Colon (tissue), 2 donors: ENCODE results near the gene LRRC8A.
"Not testable (repeated sequence)": the region's sequence is repeated elsewhere in the genome, so short reads cannot be mapped to it uniquely, and the experiment has no call there.

Experiments used
- FAIRE-seq: peaks from 2 replicates; lab custom pipeline; 2012; peaks lifted over from hg19 to GRCh38; lab: Jason Lieb, UNC
- donor health status: control.
- donor health status: control.

Gene LRRC8A

DNA sequence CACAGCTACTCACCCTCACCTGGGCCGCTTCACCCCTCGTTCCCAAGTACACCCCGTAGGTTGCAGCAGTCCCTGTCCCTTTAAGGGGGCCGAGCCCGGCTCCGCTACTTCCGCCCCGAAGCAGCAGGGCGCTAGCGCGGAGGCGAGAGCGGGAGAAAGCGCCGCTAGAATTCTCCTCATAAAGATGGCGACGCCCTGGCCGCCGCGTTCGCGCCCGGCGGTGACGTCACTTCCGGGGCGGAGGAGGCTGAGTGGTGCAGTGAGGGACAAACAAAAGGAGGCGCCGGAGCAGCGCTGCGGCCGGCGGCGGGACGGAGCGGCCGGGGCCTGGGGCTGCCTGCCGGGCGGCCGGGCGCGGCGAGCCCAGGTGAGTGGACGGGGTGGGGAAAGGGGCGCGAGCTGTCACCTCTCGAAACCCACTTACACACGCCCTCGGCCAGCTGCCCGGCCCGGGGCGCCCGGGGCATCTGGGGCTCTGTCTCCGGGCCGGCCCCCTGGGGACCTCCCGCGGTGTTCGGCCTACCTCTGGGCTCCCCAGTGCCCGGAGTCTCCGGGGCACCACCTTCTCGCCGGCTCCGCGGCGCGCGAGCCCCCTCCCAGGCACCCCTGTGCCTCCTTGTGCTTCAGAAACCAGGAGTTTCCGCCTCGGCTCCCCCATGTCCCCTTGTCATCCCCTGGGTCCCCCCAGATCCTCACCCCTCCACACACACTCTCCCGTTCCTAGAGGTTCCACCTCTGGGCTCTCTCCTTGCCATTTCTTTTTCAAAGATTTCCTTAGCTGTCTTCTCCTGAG, at the start of gene LRRC8A, which contains the start of gene KYAT1:
TSS of gene LRRC8A (plus strand) at position 250 of the 793 bp plus-strand sequence. CDS start 25,032 bp downstream, outside the sequence.
TSS of gene KYAT1 (minus strand) at position 67 of the 793 bp plus-strand sequence. CDS start 36,545 bp downstream, outside the sequence.
- no peak for FAIRE-seq

DNA sequence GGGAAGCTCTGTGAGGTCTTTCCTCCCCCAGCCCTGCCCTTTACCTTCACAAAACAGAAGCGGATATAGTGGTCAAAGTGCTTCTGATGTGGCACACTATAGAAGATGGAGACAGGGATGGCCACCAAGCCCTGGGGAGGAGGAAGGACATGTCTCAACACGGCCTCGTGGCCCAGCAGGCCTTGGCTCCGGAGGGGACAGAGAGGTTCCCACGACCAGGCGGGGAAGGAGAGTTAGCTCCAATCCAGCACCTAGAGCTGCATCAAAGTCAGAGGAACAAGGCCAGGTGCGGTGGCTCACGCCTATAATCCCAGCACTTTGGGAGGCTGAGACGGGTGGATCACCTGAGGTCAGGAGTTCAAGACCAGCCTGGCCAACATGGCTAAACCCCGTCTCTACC, 48.2 kb upstream of the LRRC8A start:
- FAIRE-seq, result no peak

DNA sequence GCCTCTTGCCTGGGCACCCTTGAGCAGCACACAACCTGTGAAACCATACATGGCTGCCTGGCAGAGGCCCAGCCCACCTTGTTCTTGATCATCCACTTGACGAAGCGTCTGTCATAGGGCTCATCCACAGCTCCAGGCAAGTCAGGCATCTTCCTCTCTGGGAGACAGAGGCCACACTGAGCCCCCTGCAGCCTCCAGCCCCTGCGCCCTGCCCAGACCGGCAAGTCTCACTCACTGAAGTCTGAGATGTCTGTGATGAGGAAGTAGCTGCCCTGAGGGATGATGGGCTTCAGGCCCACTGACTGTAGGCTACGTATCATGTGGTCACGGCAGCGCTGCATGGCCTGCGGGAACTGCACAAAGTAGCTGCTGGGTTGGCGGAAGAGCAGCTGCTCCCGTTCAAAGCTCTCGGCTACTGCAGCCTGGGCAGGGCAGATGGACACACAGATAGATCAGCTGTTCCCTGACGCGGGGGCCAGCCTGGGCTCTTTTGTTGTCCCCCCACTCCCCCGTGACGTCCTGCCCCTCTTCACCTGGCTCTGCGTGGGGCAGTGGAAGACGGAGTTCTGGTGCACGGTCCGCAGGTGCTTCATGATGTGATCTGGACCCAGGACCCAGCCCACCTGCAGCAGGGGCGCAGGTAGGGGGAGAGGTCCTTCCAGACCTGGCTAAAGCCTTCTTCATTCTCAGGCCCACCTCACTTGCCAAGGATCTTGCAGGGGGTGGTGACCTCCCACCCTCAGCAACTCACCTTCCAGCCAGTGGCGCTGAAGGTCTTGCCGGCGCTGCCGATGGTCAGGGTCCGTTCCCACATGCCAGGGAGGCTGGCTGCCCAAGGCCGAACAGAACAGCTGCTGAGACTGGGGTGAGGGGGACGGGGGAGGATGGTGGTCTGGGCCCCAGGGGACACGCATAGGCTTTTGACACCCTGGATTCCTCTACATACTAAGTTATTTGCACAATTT, 46.4 kb upstream of the LRRC8A start:
- no peak for FAIRE-seq

DNA sequence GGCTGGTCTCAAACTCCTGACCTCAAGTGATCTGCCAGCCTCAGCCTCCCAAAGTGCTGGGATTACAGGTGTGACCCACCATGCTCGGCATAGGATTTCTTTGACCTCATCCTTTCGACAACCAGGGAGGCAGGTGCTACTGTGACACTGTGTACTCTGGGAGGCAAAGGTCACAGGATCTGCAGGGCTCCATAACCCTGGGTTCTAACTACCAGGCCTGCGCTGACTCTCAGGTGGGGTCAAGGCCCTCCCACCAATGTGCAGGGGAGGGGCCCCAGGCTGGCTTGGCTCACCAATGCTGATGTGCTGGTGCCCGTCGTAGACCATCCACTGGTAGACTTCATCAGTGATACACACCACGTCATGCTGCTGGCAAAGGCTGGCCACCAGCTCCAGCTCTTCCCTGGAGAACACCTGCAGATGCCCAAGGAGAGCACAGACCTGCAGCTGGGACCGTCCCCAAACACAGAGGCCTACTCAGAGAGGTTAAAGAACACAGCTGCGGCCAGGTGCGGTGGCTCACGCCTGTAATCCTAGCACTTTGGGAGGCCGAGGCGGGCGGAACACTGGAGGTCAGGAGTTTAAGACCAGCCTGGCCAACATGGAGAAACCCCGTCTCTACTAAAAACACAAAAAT, 45.3 kb upstream of the LRRC8A start:
- FAIRE-seq, result no peak

DNA sequence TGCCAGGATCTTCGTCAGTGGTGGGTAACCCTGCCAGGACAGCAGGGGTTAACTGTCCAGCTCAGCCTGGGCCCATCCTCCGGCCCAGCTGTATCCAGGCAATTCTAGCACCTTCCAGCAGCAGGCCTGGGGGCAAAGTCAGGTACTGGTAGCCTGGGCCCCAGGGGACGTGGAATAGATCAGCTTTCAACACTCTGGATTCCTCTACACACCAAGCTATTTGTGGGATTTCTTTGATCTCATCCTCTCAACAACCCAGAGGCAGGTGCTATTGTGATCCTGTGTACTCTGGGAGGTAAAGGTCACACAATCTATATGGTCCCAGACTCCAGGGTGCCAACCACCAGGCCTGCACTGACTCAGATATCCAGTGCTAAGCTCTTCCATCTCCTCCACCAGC, 43.6 kb upstream of the LRRC8A start:
- no peak for FAIRE-seq

DNA sequence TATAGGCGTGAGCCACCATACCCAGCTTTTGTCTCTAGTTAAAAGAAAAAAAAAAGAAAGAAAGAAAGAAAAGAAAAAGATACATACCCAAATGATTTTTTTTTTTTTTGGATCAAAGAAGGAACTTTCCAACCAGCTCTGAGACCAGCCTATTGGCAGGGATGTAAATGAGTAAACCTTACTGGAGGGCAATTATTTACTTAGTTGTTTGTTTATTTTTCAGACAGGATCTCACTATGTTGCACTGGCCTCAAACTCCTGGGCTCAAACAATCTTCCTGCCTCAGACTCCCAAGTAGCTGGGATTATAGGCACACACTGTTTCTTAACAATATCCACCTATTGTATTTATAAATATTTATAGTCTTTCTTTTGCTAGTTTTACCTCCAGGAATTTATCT, 41.4 kb upstream of the LRRC8A start:
- no peak for FAIRE-seq

DNA sequence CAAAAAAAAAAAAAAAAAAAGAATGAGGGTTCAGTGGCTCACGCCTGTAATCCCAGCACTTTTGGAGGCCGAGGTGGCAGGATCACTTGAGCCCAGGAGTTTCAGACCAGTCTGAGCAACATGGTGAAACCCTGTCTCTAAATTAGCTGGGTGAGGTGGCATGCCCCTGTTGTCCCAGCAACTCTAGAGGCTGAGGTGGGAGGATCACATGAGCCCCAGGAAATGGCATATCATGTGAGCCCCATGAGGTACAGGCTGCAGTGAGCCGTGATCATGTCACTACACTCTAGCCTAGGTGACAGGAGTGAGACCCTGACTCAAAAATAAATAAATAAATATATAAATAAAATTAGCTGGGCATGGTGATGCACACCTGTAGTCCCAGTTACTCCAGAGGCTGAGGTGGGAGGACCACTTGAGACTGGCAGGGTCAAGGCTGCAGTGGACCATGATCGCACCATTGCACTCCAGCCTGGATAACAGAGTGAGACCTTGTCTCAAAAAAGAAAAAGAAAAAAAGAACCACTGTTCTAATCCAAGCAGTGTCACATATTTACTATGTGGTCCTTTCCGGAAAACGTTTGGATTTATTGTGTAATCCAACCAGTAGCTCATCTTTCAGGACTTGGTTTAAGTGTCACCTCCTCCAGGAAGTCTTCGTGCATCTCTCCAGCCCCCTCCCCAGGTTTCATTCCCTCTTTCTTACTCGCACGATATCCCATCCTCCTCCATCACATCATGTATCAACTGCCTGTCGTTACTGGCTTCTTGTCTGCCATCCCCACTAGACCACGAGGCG, 40.0 kb upstream of the LRRC8A start:
- FAIRE-seq, result no peak

DNA sequence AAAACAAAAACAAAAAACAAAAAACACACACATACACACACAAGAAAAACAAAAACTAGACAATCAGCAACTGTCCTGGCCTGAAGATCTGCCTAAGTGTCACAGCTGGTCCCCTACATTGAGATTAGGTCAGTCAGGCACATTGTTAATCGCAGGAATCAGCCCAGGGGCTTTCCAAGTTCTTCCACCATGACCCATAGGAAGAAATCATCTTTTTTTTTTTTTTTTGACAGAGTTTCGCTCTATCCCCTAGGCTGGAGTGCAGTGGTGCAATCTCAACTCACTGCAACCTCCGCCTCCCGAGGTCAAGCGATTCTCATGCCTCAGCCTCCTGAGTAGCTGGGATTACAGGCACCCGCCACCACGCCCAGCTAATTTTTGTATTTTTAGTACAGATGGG, 38.8 kb upstream of the LRRC8A start:
- FAIRE-seq, result not testable (repeated sequence)

DNA sequence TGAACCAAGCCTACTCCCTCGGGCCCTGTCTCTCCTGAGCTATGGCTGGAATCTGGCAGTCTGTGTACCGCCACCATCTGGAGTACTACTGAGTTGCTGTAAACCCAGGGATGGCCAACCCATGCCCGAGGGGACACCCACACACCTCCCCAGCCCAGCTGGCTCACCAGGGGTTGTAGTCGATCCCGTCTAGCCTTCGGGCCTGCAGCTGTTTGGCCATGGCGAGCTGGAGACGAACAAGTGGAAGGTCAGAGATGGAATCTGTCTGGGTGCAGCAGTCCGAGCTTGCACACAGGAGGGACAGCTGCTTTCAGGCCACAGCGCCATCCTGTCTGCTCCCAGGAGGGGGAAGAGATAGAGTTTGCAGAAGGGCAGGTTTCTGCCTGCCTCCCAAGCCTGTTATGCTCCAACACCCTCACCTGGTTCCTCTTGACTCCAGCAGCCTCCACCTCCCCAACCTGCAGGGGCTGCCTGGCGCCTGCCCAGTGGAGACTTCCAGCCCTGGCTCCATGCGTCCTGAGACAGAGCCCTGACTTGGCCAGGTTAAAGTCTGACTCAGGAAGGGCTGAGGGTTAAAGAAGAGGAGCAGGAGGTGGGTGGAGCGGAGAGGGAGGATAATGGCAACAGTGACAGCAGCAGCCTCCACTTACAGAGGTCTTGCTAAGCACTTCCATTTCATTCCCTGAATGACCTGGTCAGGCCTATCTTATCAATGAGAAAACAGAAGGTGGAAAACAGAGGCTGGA, 36.6 kb upstream of the LRRC8A start:
- FAIRE-seq, result no peak

DNA sequence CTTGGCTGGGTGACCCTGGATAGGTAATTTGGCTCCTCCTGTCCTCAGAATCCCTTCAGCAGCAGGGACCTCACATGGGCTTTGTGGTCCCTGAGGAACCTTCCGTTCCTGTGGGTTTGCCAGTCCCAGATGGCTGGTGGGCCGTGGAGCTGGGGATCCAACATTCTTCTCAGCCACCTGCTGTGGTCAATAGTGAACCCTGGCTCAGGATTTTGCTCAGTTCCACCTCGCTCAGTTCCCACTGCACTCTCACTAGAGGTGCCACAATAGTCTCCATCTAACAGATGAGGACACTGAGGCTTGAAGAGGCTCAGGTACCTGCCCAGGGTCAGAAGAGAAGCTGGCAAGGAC, 35.3 kb upstream of the LRRC8A start:
- FAIRE-seq, result no peak

DNA sequence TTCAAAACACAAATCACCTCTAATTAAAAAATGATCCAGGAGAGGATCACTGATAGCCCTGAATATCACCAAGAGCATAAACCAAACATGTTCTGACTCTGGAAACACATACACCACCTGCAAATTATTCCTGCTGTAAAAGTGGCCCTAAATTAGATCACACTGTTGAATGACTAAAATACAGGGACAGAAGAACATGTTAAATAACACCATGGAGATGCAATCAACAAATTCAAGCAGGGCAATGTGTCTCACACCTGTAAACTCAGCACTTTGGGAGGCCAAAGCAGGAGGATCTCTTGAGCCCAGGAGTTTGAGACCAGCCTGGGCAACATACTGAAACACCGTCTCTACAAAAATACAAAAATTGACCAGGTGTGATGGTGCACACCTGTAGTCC, 34.1 kb upstream of the LRRC8A start:
- no peak for FAIRE-seq

DNA sequence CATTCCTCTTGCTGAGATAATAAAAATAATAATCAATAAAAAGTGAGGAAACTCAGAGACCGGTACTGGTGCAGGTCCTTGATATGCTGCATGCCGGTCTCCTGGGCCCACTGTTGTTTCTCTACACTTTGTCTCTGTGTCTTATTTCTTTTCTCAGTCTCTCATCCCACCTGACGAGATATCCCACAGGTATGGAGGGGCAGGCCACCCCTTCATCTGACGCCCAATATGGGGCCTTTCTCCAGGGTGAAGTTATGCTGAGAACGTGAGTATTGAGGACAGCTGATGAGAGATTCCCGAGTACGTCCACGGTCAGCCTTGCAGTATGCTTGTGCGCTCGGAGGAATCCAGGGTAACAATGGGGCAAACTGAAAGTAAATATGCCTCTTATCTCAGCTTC, 30.9 kb upstream of the LRRC8A start:
- not testable (repeated sequence) for FAIRE-seq

DNA sequence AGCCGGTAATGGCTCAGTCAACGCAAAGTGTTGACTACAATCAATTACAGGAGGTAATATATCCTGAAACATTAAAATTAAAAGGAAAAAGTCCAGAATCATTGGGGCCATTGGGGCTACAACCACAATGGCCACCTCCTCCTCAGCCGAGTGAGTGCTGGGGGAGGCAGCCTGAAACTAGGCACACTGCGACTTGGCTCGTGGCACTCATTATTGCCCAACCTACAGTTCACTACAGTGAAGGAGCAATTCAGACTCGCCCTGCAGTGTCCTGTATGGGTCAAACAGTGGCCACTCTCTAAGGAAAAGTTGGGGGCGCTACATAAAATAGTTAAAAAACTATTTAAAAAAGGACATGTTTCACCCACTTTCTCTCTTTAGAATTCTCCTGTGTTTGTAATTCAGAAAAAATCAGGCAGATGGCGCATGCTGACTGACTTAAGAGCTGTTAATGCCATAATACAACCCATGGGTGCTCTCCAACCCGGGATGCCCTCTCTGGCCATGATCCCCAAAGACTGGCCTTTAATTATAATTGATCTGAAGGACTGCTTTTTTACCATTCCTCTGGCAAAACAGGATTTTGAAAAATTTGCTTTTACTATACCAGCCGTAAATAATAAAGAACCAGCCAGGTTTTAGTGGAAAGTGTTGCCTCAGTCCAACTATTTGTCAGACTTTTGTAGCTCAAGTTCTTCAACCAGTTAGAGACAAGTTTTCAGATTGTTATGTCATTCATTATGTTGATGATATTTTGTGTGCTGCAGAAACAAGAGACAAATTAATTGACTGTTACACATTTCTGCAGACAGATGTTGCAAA, 29.9 kb upstream of the LRRC8A start:
- FAIRE-seq, result not testable (repeated sequence)

DNA sequence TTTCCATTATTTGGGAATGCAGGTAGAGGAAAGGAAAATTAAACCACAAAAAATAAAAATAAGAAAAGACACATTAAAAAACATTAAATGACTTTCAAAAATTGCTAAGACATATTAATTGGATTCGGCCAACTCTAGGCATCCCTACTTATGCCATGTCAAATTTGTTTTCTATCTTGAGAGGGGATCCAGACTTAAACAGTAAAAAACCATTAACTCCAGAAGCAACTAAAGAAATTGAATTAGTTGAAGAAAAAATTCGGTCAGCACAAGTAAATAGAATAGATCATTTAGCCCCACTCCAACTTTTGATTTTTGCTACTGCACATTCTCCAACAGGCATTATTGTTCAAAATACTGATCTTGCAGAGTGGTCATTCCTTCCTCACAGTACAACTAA, 29.3 kb upstream of the LRRC8A start:
- FAIRE-seq, result not testable (repeated sequence)

DNA sequence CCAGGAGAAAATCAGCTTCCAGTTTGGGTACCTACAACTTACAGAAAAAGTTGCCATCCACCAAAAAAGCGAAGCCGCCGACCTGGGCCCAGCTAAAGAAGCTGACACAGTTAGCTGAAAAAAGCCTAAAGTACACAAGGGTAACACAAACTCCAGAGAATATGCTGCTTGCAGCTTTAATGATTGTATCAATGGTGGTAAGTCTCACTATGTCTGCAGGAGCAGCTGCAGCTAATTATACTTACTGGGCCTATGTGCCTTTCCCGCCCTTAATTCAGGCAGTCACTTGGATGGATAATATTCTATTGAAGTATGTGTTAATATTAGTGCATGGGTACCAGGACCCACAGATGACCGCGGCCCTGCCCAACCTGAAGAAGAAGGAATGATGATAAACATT, 27.5 kb upstream of the LRRC8A start:
- not testable (repeated sequence) for FAIRE-seq

DNA sequence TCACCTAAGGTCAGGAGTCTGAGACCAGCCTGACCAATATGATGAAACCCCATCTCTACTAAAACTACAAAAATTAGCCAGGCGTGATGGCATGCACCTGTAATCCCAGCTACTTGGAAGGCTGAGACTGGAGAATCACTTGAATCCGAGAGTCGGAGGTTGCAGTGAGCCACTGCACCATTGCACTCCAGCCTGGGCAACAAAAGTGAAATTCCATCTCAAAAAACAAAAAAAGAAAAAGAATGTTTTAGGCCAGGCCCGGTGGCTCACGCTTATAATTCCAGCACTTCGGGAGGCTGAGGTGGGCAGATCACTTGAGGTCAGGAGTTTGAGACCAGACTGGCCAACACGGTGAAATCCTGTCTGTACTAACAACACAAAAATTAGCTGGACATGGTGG, 23.5 kb upstream of the LRRC8A start:
- not testable (repeated sequence) for FAIRE-seq

DNA sequence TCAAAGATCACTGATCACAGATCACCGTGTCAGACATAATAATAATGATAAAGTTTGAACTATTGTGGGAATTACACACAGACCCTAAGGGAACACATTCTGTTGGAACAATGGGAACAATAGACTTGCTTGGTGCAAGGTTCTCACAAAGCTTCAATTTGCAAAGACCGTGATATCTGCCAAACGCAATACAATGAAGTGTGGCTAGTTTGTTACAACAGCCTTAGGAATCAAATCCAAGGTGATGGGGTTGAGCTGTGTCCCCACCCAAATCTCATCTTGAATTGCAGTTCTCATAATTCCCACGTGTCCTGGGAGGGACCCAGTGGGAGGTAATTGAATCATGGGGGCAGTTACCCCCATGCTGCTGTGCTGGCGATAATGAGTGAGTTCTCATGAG, 21.0 kb upstream of the LRRC8A start:
- no peak for FAIRE-seq

DNA sequence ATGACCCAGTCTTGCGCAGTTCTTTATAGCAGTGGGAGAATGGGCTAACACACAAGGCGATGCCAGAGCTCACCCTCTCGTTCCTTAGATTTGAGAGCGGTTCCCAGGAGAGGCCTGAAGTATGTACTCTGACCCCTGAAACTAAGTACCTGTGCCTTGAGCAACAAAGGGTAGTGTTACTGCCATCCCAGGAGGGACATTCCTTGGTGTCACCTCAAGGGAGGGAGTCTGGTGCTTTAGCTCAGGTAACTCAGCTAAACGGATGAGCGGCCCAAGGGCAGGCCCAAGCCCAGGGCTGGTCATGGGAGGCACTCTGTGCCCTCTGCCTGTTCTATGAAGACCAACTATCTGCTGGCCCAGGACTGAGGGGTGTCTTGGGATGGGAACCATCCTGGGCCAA, 20.4 kb upstream of the LRRC8A start:
- no peak for FAIRE-seq

DNA sequence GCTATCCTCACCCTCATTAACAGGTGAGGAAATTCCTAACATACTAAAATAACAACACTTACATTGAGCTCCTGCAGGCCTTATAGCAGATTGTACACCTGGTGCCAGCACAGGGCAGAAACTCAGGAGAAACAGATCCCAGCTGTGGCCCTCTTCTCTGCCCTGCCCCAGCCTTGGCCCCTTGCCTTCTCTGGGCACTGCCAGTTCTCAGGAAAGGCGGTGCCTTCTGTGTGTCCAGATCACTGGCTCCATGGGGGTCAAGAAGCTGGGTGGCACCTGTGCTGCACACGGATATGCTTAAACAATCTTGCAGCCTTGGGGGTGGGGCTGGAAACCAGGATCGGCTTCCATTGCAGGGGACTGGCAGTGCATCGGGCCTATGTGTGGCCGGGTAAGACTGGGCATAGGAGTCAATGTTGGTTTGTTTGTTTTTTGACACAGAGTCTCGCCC, 19.5 kb upstream of the LRRC8A start:
- no peak for FAIRE-seq

DNA sequence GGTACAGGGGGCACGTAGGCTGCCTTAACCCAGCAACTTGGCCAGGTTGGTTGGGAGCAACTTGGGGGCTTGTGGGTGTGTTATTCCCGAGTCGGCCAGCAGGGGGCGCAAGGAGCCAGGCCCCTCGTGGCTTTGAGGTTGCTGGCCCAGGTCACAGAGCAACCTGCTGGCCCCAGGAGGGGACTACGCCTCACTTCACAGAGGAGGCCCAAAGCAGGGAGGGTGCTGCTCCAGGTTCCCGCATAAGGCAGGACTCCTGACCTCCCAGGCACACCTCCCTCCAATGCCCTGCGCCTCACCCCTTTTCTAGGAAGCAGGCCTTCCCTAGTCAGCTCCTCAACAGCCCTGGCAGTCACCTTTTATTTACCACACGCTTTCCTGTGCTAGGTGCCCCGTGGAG, 18.3 kb upstream of the LRRC8A start:
- FAIRE-seq, result no peak
